Ishikawa (cell line): ENCODE results near the gene HLA-DQA1.

Experiments
- CEBPB ChIP-seq: IDR thresholded peaks from 2 replicates; pipeline ENCODE4 v1.6.1; 2012
- CREB1 ChIP-seq: IDR thresholded peaks from 2 replicates; pipeline ENCODE4 v1.6.1; 2012; ENCODE audit warnings: low read depth
- EGR1 ChIP-seq: IDR thresholded peaks from 2 replicates; pipeline ENCODE4 v1.6.1; 2012
- EP300 ChIP-seq: IDR thresholded peaks from 2 replicates; pipeline ENCODE4 v1.6.1; 2012; ENCODE audit warnings: borderline replicate concordance
- FOXM1 ChIP-seq: IDR thresholded peaks from 2 replicates; pipeline ENCODE4 v1.6.1; 2012; ENCODE audit warnings: low read depth, borderline replicate concordance
- MAX ChIP-seq: IDR thresholded peaks from 2 replicates; pipeline ENCODE4 v1.6.1; 2012
- NFIC ChIP-seq: IDR thresholded peaks from 2 replicates; pipeline ENCODE4 v1.6.1; 2012
- RAD21 ChIP-seq: IDR thresholded peaks from 2 replicates; pipeline ENCODE4 v1.6.1; 2012; ENCODE audit warnings: low read depth
- REST ChIP-seq: IDR thresholded peaks from 2 replicates; pipeline ENCODE4 v1.6.1; 2012; ENCODE audit warnings: low read depth, mild to moderate bottlenecking
- TAF1 ChIP-seq: IDR thresholded peaks from 2 replicates; pipeline ENCODE4 v1.6.1; 2012; ENCODE audit warnings: low read depth, mild to moderate bottlenecking
- TCF12 ChIP-seq: IDR thresholded peaks from 2 replicates; pipeline ENCODE4 v1.6.1; 2012; ENCODE audit warnings: low read depth
- TEAD4 ChIP-seq: IDR thresholded peaks from 2 replicates; pipeline ENCODE4 v1.6.1; 2012
- YY1 ChIP-seq: IDR thresholded peaks from 2 replicates; pipeline ENCODE4 v1.6.1; 2012; ENCODE audit warnings: low read depth
- ZBTB7A ChIP-seq: IDR thresholded peaks from 2 replicates; pipeline ENCODE4 v1.6.1; 2012; ENCODE audit warnings: low read depth
- TF ChIP-seq, protein P1 (sequence below): IDR thresholded peaks from 2 replicates; pipeline ENCODE4 v1.6.1; 2012

Gene HLA-DQA1

DNA sequence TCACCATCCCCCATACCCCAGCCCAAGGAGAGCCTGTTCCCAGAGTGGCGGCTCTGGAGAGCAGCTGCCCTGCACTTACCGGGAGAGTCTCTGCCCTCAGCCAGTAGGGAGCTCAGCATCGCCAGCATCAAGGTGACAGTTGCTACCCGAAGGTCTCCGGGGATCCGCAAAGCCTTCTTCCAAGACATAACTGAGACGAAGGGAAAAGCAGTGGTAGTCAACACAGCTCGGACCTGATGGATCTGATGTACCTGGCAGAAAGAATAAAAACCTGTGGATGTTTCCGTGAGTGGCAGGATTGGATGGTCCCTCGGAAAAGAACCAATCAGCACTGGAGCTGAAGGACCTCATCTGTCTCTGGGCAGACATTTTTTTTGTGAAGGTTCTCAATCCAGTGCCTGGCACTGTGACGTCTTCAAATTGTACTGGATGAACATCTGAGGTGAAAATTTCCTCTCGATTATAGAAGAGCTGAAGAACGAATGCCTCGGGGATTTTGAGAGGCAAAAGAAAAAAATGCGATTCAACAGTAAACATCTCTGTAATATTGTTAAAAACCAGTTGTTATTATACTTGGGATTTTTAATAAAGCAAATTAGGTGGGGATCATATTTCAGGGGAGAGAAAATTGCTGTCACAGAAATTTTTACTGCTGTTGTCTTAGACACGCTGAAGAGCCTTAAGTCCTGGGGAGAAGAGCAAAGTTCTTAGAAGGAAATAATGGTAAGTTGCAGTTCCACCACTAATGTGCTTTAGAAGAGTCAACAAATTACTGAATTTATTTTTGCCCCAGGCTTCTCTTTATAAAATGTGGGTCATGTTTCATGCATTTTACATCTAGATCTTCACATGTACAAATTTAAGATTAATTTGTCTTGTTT, 29.5 kb downstream of the HLA-DQA1 start, which contains the start of gene HLA-DQB1:
Gene HLA-DQB1, minus strand, starts transcription at position 238 of the 881 bp plus-strand sequence. Its CDS starts 50 bp downstream, at position 188.
- TF ChIP-seq EGR1 = no peak
- TF ChIP-seq RAD21 = no peak
- no peak for TF ChIP-seq REST
- TF ChIP-seq NFIC = no peak
- TF ChIP-seq TCF12 = no peak
- no peak for TF ChIP-seq MAX
- TF ChIP-seq TEAD4 = no peak
- TF ChIP-seq YY1 = no peak
- no peak for TF ChIP-seq FOXM1
- TF ChIP-seq, protein P1, sequence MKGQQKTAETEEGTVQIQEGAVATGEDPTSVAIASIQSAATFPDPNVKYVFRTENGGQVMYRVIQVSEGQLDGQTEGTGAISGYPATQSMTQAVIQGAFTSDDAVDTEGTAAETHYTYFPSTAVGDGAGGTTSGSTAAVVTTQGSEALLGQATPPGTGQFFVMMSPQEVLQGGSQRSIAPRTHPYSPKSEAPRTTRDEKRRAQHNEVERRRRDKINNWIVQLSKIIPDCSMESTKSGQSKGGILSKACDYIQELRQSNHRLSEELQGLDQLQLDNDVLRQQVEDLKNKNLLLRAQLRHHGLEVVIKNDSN = no peak
- TF ChIP-seq EP300 = no peak
- no peak for TF ChIP-seq ZBTB7A
- no peak for TF ChIP-seq CREB1
- TF ChIP-seq TAF1 = no peak
- no peak for TF ChIP-seq CEBPB

- TF ChIP-seq EP300 = no peak
- TF ChIP-seq ZBTB7A = no peak
- TF ChIP-seq REST = no peak
- no peak for TF ChIP-seq TCF12
- TF ChIP-seq FOXM1 = no peak
- no peak for TF ChIP-seq CEBPB
- no peak for TF ChIP-seq MAX
- TF ChIP-seq, protein P1 = no peak
- TF ChIP-seq CREB1 = no peak
- no peak for TF ChIP-seq EGR1
- no peak for TF ChIP-seq YY1
- no peak for TF ChIP-seq TEAD4
- TF ChIP-seq RAD21 = no peak
- no peak for TF ChIP-seq TAF1
- no peak for TF ChIP-seq NFIC
Measured at GRCh38 chr6:32668226-32668747, 31.1 kb downstream of the HLA-DQA1 start.

DNA sequence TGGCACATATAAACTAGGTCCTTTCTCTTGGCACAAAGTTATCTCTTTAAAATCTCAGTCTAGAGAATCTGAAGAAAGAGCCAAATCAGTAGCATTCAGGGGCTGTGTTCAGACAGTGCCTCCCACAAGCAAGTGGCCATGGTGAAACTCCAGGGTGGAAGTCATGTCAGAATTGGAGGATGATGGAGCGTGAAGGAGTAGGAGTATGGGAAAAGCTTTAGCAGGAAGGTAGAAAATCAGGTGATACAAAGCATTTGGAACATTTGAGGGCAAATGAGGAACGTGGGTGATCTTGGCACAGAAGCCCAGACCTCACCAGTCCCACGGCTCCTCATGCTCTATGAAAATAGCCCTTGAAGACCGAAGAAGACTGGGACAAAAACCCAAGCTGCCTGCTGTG, 32.0 kb downstream of the HLA-DQA1 start:
- TF ChIP-seq TEAD4 = no peak
- no peak for TF ChIP-seq NFIC
- no peak for TF ChIP-seq TAF1
- no peak for TF ChIP-seq TCF12
- TF ChIP-seq, protein P1 = no peak
- TF ChIP-seq ZBTB7A = no peak
- no peak for TF ChIP-seq EGR1
- no peak for TF ChIP-seq MAX
- no peak for TF ChIP-seq CREB1
- no peak for TF ChIP-seq YY1
- TF ChIP-seq CEBPB = no peak
- no peak for TF ChIP-seq REST
- no peak for TF ChIP-seq EP300
- TF ChIP-seq FOXM1 = no peak
- TF ChIP-seq RAD21 = no peak
